Stimulated activated memory B cell treated with anti-CD40 and anti-IgM and Interleukin-4, amounts not matched to agents 10 μg/mL and 1 μg/mL and 100 μg/mL, for 72 hours (primary cell): Measurements from ENCODE around the gene UBA5.

Source experiments
- ATAC-seq: fragments of 150-1000 bp; cut with Tn5 transposase; 2 replicates; pipeline ENCODE4 v1.10.0; 2021
- H3K27ac Mint-ChIP-seq: one replicate; pipeline ENCODE4 v1.8.0; 2022; ENCODE audit warnings: mild to moderate bottlenecking, mixed read lengths
- H3K27me3 Mint-ChIP-seq: one replicate; pipeline ENCODE4 v1.8.0; 2022; ENCODE audit warnings: mixed read lengths
- H3K36me3 Mint-ChIP-seq: one replicate; pipeline ENCODE4 v1.8.0; 2022; ENCODE audit warnings: mixed read lengths
- H3K4me1 Mint-ChIP-seq: one replicate; pipeline ENCODE4 v1.8.0; 2022; ENCODE audit warnings: mixed read lengths
- H3K4me3 Mint-ChIP-seq: one replicate; pipeline ENCODE4 v1.8.0; 2022; ENCODE audit warnings: mild to moderate bottlenecking, moderate library complexity, mixed read lengths
- H3K9me3 Mint-ChIP-seq: one replicate; pipeline ENCODE4 v1.8.0; 2022; ENCODE audit warnings: mixed read lengths

The UBA5 gene

GRCh38 chr3:132721479-132722164, 61.5 kb downstream of the UBA5 start:
- H3K27ac Mint-ChIP-seq, result peak overlapping the region; percentile 90
- H3K27me3 Mint-ChIP-seq, result no peaks in the 10 kb centered on the region
- peak overlapping the region; percentile 80 for H3K4me3 Mint-ChIP-seq
- peaks cover 11% of the 10 kb centered on the region for H3K36me3 Mint-ChIP-seq
- peaks cover 33% of the 10 kb centered on the region for H3K4me1 Mint-ChIP-seq
- ATAC-seq, result no peak
- no peaks in the 10 kb centered on the region for H3K9me3 Mint-ChIP-seq

- Mint-ChIP-seq H3K27ac (peak within 1 kb of the TSS; percentile 90), H3K4me1 (peaks cover 33% of the 10 kb centered on the region), H3K9me3 (no peaks in the 10 kb centered on the region), H3K4me3 (peak within 1 kb of the TSS; percentile 89), H3K36me3 (peaks cover 11% of the 10 kb centered on the region), H3K27me3 (no peaks in the 10 kb centered on the region)
- peak; percentile 95 for ATAC-seq
Measured at GRCh38 chr3:132722165-132723023, 62.3 kb downstream of the UBA5 start, which contains the start of gene NPHP3. NPHP3 (minus strand) TSS chr3:132722409; CDS start chr3:132722355, 54 bp downstream.

DNA sequence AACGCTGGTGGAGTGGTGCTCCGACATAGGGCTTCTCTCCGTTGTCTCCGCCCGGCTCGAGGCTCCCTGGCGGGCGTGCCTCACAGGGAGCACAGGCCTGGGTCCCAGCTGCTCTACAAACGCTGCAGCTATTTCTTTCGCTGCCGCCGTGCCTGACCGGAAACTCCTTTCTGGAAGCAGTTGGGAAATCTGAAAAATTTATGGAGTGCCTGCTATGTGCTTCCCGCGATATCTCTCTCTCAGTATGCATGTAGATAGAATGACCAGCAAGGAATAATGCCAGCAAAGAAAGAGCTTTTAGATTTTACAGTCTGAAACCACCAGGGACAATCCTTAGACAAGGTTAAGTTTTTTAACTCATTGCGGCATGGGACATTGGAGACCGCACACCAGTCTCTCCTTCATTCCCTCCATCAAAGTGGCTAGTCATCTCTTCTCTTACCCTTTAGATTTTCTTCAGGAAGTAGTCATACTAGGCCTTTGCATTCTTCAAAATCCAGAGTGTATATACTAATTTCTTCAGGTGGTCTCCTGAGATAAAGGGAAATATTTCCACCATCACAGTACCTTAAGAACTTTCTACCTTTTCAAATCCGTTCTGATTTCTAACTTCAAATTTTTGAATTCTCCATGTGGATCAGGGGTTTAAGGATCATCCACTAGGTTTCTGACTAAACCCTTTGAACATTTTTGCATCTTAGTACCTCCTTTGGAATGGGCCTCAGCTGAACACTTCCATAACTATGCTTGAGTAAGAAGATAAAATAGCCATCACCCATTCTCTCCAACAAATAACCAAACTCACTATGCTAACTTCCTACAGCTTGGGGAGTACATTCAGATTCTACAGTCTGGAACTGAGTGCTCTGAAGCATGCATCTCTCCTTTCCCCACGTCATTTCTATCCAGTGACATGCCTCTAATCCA, 63.2 kb downstream of the UBA5 start:
- no peaks in the 10 kb centered on the region for H3K27me3 Mint-ChIP-seq

DNA sequence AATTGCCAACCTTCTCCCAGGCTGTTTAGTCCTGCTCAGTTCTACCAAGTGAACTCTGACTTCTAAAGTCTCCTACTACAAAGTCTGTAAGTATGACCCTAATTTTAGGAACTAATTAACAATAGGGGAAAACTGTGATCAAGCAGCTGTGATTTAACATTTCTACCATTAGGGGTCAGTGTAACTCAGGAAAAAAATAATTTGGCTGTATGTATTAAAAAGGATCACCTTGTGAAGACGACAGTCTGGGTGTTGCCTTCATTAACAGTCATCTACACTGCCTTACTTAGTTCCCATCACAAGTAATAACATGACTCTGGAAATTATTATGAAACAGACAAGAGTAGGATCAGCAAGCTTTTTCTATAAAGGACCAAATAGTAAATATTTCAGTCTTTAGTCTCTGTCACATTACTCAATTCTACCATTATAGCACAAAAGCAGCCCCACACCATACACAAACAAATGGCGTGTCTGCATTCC, 66.3 kb downstream of the UBA5 start:
- ATAC-seq, result no peak

More for the DNA sequence above, 63.2 kb downstream of the UBA5 start:
- peak overlapping the region; percentile 89 for H3K4me3 Mint-ChIP-seq
- ATAC-seq, result no peak
- peaks cover 33% of the 10 kb centered on the region for H3K4me1 Mint-ChIP-seq
- H3K9me3 Mint-ChIP-seq, result no peaks in the 10 kb centered on the region
- H3K27ac Mint-ChIP-seq, result peak overlapping the region; percentile 90
- H3K36me3 Mint-ChIP-seq, result peaks cover 10% of the 10 kb centered on the region

More for the DNA sequence above, 66.3 kb downstream of the UBA5 start:
- Mint-ChIP-seq H3K4me1 (peaks cover 14% of the 10 kb centered on the region), H3K9me3 (no peaks in the 10 kb centered on the region), H3K36me3 (no peaks in the 10 kb centered on the region), H3K27ac (no peak overlapping the region), H3K27me3 (no peaks in the 10 kb centered on the region), H3K4me3 (no peak overlapping the region)
